ENCODE data around the gene ZNF185. TPM values are rescaled to one million over a fixed set of nuclear protein-coding genes. Genes with fewer than 3 reads are reported as not detected.

The ZNF185 gene
- total RNA-seq, 1 experiment from 2014 or later: 15.8 TPM

DNA sequence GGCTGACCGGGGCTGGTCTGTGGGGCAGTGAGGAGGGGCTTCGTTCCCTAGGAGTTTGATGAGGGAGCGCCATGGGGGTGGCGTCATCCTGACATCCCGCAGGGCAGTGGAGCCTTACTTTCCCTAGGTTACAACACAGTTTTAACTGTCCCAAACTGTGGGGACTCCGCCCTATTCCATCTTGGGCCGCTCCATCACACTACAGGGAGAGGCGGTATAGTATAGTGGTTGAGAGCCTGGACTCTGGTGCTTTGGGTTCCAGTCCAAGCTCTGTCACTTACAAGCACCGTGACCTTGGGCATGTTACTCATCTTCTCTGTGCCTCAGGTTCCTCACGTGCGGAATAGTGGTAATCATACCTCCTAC lies 44.2 kb downstream of the ZNF185 start (continued):
- TF ChIP-seq, protein P1, sequence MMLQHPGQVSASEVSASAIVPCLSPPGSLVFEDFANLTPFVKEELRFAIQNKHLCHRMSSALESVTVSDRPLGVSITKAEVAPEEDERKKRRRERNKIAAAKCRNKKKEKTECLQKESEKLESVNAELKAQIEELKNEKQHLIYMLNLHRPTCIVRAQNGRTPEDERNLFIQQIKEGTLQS (IDR thresholded peaks at IDR 0.05): no peak

DNA sequence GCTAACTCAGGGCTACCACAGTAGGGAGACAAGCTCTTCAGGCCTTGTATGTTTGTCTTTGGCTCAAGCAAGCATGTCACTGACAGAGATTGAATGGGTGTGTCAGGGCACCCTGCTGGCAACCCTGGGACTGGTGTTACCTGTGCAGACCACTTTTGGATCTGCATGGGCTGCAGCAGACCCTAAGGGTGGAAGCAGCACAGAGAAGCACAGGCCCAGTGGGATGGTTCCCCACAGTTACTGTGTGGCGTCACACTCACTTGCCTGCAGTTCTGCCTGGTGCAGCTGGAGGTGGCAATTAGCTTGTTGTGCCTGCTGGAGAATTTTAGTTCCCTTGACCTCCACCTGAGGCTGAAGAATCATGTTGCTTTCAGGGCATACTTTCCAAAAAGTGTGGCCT lies 46.0 kb downstream of the ZNF185 start:
- no peak overlapping the region for H2AFZ ChIP-seq (ENCODE audit: low read depth, low read length, poor library complexity, severe bottlenecking)
- ATAC-seq (no peak), DNase-seq (ENCODE audit: low read depth, low spot score) (no peak)
- H3K9me3 ChIP-seq (ENCODE audit: control insufficient read depth in 1 of 2, insufficient read depth in 1 of 2, low read depth in 1 of 2, low read length in 2 of 2): no peaks in the 10 kb centered on the region
- H3K4me1 ChIP-seq (ENCODE audit: control insufficient read depth in 1 of 2, insufficient read depth in 2 of 2, low read length in 2 of 2): peaks cover 2 to 7% of the 10 kb centered on the region in 2 experiments; a peak in 1 of 4 replicates
- CTCF ChIA-PET: no interaction called here
- H4K20me1 ChIP-seq (ENCODE audit: insufficient read depth): no peaks in the 10 kb centered on the region
- H3K4me2 ChIP-seq (ENCODE audit: low read length): no peak overlapping the region
- H3K9ac ChIP-seq (ENCODE audit: low read length): no peak overlapping the region
- intact Hi-C loops (cut with micrococcal nuclease): no loop called here
- no peaks in the 10 kb centered on the region for H3K27me3 ChIP-seq (ENCODE audit: insufficient read depth, low read length)
- no peaks in the 10 kb centered on the region for H3K36me3 ChIP-seq (ENCODE audit: control insufficient read depth in 1 of 2, insufficient read depth in 2 of 2, low read length in 2 of 2)
- no TSS peak for BruUV-seq (replicated peaks)
- no peak for TF ChIP-seq JUND (IDR thresholded peaks at IDR 0.05)
- TF ChIP-seq YY1 (IDR thresholded peaks at IDR 0.05; ENCODE audit: extremely low read depth, insufficient replicate concordance, low read depth, low read length): no peak
- no peak for TF ChIP-seq ZNF274 (IDR thresholded peaks at IDR 0.05; ENCODE audit: low read depth, low read length)
- TF ChIP-seq, protein P2, sequence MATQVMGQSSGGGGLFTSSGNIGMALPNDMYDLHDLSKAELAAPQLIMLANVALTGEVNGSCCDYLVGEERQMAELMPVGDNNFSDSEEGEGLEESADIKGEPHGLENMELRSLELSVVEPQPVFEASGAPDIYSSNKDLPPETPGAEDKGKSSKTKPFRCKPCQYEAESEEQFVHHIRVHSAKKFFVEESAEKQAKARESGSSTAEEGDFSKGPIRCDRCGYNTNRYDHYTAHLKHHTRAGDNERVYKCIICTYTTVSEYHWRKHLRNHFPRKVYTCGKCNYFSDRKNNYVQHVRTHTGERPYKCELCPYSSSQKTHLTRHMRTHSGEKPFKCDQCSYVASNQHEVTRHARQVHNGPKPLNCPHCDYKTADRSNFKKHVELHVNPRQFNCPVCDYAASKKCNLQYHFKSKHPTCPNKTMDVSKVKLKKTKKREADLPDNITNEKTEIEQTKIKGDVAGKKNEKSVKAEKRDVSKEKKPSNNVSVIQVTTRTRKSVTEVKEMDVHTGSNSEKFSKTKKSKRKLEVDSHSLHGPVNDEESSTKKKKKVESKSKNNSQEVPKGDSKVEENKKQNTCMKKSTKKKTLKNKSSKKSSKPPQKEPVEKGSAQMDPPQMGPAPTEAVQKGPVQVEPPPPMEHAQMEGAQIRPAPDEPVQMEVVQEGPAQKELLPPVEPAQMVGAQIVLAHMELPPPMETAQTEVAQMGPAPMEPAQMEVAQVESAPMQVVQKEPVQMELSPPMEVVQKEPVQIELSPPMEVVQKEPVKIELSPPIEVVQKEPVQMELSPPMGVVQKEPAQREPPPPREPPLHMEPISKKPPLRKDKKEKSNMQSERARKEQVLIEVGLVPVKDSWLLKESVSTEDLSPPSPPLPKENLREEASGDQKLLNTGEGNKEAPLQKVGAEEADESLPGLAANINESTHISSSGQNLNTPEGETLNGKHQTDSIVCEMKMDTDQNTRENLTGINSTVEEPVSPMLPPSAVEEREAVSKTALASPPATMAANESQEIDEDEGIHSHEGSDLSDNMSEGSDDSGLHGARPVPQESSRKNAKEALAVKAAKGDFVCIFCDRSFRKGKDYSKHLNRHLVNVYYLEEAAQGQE (IDR thresholded peaks at IDR 0.05; ENCODE audit: low read depth): no peak
- POLR2A ChIA-PET: no interaction called here
- H3K79me2 ChIP-seq (ENCODE audit: insufficient read depth, low read length): no peaks in the 10 kb centered on the region
- RAD21 ChIA-PET (ENCODE audit: low non-redundant PET in 1 of 2, low total read pairs in 2 of 2, uncharacterized antibody in 2 of 2, unreplicated experiment in 2 of 2): no interaction called here
- no peak overlapping the region for H3K4me3 ChIP-seq (replicated peaks in 1 of 2; ENCODE audit: low read depth in 1 of 2, low read length in 2 of 2)
- H3K9me2 ChIP-seq (ENCODE audit: insufficient read depth): no peaks in the 10 kb centered on the region
- H3K27ac ChIP-seq (ENCODE audit: low read depth, low read length): no peak overlapping the region

All from HCT116 (cell line).